Activated naive CD8-positive, alpha-beta T cell (primary cell): ENCODE data around the gene CYB5R3.
"Not testable (repeated sequence)": the region's sequence is repeated elsewhere in the genome, so short reads cannot be mapped to it uniquely, and the experiment has no call there.

ENCODE experiments used
- H3K27ac Mint-ChIP-seq: one replicate; pipeline ENCODE4 v1.8.0; 2021; ENCODE audit warnings: mixed read lengths
- H3K27me3 Mint-ChIP-seq: one replicate; pipeline ENCODE4 v1.8.0; 2021; ENCODE audit warnings: mixed read lengths
- H3K36me3 Mint-ChIP-seq: one replicate; pipeline ENCODE4 v1.8.0; 2021; ENCODE audit warnings: mixed read lengths
- H3K4me1 Mint-ChIP-seq: one replicate; pipeline ENCODE4 v1.8.0; 2021; ENCODE audit warnings: low read depth, mixed read lengths
- H3K4me3 Mint-ChIP-seq: one replicate; pipeline ENCODE4 v1.8.0; 2021; ENCODE audit warnings: mild to moderate bottlenecking, mixed read lengths
- H3K9me3 Mint-ChIP-seq: one replicate; pipeline ENCODE4 v1.8.0; 2021; ENCODE audit warnings: low read depth, mixed read lengths

The CYB5R3 gene

DNA sequence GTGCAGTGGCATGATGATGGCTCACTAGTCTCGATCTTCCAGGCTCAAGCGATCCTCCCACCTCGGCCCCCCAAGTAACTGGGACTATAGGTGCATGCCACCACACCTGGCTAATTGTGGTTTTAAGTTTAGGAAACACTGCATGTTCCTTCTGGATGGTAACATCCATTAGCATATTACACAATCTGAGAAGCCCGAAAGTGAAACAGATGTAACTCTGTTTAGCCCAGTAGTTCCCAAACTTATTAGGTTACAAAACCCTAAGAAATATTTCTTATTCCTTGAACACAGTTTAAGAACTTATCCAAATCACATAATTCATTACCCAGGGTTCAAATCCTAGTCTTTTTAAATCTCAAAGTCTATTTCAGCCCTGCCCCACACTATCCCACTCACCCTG is 62.8 kb downstream of the CYB5R3 start:
- Mint-ChIP-seq H3K36me3 (peaks cover 7% of the 10 kb centered on the region), H3K4me3 (no peak overlapping the region), H3K27me3 (no peaks in the 10 kb centered on the region), H3K4me1 (peaks cover 8% of the 10 kb centered on the region), H3K9me3 (no peaks in the 10 kb centered on the region), H3K27ac (no peak overlapping the region)

DNA sequence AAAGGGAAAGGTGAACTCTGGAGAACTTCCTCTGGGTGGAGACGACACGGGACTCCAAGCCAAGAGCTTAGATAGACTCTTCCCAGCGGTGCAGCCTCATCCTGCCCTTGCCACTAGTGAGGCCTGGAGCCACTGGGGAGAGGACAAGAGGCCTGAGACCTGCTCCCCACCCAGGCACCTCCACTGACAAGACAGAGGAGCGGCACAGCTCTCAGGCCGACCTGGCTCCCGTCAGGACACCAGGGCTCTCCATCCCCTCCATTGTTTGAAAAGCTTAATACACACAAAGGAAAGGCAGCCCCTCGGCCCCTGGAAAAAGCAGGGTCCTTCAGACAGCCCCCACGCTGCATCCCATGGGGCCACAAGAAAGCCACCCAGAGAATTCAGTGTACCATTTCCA is 64.1 kb downstream of the CYB5R3 start:
- H3K4me3 Mint-ChIP-seq: no peak overlapping the region
- no peak overlapping the region for H3K27ac Mint-ChIP-seq
- no peaks in the 10 kb centered on the region for H3K9me3 Mint-ChIP-seq
- peaks cover 9% of the 10 kb centered on the region for H3K4me1 Mint-ChIP-seq
- H3K27me3 Mint-ChIP-seq: no peaks in the 10 kb centered on the region
- peaks cover 11% of the 10 kb centered on the region for H3K36me3 Mint-ChIP-seq

DNA sequence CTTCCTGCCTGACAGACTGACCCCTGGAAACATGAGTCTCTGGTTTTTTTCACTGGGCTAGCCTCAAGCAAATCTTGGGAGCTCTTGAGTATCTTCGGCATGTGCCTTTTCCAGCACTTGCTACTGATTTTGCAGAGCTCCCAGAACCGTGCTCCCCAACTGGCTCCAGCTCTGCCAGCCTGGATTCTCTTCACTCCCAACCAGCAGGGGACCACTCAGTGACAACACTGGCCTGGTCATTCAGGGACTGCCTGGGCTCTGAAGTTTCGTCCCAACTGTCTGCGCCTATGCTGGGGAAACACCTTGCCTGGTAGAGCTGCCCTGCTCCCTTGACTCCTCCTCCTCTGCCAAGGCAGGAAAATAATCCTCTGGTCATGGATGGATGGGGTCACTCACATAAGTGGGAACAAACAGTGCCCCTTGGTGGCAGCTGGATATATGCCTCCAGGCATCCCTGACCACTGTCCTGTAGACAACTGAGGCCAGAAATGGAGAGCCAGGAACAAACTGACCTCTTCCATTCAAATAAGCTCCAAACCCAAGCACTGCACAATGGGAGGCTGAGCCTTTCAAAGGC is 64.7 kb downstream of the CYB5R3 start:
- Mint-ChIP-seq H3K27ac (no peak overlapping the region), H3K36me3 (peaks cover 11% of the 10 kb centered on the region), H3K9me3 (no peaks in the 10 kb centered on the region), H3K27me3 (no peaks in the 10 kb centered on the region), H3K4me3 (no peak overlapping the region), H3K4me1 (peaks cover 9% of the 10 kb centered on the region)

DNA sequence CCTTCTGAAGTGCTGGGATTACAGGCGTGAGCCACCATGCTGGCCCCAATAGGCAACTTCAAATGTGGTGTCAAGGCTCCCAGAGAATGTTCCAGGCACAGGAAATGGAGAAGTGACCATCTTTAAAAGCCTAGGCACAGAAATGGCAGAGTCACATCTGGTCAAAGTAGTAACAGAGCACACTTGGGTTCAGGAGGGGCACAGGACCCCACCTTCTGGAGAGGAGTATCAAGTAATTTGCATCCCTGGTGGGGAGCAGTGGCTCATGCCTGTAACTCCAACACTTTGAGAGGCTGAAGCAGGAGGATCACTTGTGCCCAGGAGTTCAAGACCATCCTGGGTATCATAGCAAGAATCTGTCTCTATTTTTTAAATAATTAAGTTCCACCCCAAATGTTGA is 66.2 kb downstream of the CYB5R3 start:
- Mint-ChIP-seq H3K27me3 (no peaks in the 10 kb centered on the region), H3K4me1 (peaks cover 9% of the 10 kb centered on the region), H3K36me3 (peaks cover 11% of the 10 kb centered on the region), H3K9me3 (no peaks in the 10 kb centered on the region), H3K4me3 (peak overlapping the region; percentile 91), H3K27ac (no peak overlapping the region)

DNA sequence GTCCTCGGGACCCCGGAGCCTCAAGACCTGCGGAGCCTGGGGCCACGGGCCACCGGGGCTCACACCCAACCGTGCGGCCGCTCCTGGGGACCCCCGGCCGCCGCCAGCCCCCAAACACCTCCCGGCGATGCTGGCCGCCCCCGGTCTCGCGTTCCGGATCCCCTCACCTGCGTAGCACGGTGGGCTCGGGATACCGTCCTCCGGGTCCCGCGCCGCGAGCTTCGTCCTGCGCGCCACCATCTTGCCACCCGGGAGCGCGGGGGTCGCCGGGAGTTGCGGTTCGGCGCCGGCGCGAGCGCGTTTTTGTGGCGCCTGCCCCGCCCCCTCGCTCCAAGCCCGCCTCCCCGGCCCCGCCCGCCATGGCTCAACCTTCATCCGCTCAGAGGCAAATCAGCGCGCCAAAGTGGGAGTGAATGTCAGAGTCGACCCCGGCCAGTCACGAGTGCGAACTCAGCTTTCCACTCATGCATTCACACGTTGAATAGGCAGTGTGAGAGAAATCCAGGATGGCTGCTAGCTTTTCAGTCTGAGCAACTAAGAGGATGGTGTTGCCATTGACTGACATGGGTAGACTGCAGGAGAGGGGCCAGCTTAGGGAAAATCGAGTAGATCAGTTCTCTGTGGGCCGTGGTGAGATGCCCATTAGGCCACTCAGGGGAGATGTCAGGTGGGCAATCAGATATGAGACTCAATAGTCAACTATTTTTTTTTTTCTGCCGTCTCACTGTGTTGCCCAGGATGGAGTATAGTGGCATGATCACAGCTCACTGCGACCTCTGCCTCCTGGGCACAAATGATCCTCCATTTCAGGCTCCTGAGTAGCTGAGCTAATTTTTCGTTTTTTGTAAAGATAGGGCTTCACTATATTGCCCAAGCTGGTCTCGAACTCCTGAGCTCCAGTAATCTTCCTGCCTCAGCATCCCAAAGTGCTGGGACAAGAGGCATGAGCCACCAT is 67.2 kb downstream of the CYB5R3 start:
- Mint-ChIP-seq H3K4me1 (peaks cover 9% of the 10 kb centered on the region), H3K4me3 (peak overlapping the region; percentile 97), H3K27me3 (no peaks in the 10 kb centered on the region), H3K27ac (peak overlapping the region; percentile 97), H3K9me3 (no peaks in the 10 kb centered on the region), H3K36me3 (peaks cover 8% of the 10 kb centered on the region)

DNA sequence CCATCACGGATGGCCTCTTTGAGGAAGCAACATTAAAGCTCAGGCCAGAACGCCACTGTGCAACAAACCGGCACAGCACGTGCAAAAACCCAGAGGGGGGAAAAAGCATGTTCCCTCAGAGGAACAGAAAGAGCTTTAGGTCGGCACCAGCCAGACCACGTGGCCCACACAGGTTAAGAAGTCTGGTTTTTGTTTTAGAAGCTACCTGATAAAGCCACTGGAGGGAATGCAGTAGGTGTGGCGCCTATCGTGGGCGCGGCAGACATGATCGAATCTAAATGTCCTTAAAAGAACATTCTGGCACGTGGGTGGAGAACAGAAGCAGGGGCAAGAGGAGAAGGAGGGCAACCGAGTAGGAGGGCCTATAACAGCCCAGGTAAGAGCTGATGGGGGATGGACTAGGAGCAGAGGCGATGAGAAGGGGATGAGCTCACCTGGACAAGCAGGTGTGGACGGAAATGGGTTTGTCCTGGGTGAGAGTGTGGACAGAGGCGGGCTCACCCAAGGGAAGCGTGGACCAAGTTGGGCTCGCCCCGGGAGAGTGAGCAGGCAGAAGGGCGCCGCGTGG is 67.9 kb downstream of the CYB5R3 start:
- H3K36me3 Mint-ChIP-seq, H3K27me3 Mint-ChIP-seq: not testable (repeated sequence)

DNA sequence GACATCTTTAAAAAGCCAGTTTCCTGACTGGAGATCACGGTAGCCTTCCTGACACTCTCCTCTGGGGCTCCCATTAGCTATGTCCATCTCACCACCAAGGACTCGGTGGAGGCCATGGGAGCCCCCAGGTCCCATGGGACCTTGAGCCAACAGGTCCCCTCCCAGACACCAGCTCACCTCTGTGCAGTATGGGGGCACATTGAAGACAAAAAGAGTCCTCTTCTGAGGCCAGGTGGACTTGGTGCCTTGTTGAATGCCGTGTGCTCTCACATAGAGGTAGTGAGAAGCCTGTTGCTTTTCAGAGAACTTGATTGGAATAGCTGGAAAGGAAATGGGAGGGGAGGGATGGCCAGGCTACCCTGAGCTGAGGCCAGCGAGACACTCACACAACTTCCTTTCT is 69.2 kb downstream of the CYB5R3 start:
- H3K27me3 Mint-ChIP-seq, H3K27ac Mint-ChIP-seq, H3K9me3 Mint-ChIP-seq, H3K4me1 Mint-ChIP-seq, H3K36me3 Mint-ChIP-seq: not testable (repeated sequence)
- H3K4me3 Mint-ChIP-seq: peak overlapping the region; percentile 61

More for the DNA sequence above, 67.9 kb downstream of the CYB5R3 start:
- Mint-ChIP-seq H3K27ac (peak overlapping the region; percentile 97), H3K4me3 (peak overlapping the region; percentile 97)
- not testable (repeated sequence) for H3K4me1 Mint-ChIP-seq, H3K9me3 Mint-ChIP-seq

DNA sequence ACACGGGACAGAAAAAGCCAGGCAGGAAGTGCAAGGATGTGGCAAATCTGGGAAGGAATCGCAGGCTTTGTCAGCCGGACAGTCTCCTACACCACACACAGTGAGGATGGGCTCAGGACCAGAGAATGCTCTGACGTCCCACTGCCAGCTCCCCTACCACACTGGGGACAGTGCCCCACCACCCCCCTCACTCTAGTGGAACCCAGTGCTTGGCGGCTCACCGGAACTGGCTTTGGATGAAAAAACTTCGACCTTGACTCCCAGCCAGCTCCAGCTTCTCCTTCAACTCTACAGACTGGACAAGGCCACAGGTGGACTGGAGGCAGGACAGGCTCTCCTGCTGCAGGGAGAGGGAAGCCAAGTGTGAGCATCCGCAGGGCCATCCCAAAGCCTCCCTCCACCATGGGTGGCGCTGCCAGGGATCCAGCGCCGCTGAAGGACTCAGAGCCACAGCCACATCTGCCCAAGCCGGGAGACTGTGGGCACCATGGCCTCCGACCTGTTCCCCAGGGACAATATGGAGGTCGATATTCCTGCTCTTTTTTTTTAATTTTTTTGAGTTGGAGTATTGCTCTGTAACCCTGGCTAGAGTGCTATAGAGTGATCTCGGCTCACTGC is 71.5 kb downstream of the CYB5R3 start:
- H3K9me3 Mint-ChIP-seq: no peaks in the 10 kb centered on the region
- H3K27me3 Mint-ChIP-seq: no peaks in the 10 kb centered on the region
- H3K36me3 Mint-ChIP-seq: peaks cover 6% of the 10 kb centered on the region
- no peak overlapping the region for H3K27ac Mint-ChIP-seq
- peaks cover 9% of the 10 kb centered on the region for H3K4me1 Mint-ChIP-seq
- H3K4me3 Mint-ChIP-seq: no peak overlapping the region

DNA sequence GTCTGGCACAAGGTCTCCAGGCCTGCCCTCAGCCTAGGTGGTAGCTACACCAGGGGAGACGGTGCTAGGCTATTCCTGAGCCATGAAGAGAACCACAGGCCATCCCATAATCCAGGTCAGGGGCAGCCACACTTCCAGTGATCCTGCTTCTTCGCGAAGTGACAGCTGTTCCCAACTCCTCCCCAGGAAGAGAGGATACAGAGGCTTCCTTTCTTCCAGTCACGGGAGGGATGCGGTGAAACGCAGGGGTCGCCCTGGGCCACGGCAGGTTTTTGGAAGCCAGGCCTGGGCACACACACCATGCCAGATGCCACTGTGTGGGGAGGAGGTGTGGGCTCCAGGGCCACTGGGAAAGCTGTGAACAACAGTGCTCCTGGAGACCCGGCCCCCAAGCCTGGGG is 72.1 kb downstream of the CYB5R3 start:
- H3K4me3 Mint-ChIP-seq, H3K9me3 Mint-ChIP-seq, H3K4me1 Mint-ChIP-seq, H3K27ac Mint-ChIP-seq, H3K27me3 Mint-ChIP-seq, H3K36me3 Mint-ChIP-seq: not testable (repeated sequence)

DNA sequence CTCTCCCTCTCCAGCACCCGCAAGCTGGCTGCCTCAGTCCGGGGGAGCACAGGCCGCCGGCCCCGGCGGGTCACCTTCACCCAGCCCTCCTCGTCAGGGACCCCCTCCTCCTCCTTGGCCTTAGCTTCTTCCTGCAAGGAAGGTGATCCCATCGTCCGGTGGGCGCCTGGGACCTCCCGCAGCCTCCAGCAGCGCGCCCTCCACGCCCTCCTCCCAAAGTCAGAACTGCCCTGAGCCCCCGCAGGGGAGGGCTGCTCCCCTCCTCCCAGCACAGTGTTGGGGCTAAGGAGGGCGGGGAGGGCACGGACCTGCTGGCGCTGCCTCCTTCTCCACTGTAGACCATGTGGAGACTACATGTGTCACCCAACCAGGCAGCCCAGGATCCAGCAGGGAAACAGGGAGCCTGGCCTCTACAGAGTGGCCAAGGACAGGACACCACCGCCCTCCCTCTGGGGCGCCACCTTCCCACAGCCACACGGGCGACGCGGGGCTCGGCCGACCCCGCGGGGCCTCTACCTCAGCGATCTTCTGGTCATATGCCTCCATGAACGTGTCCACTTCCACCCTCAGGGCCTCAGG is 73.1 kb downstream of the CYB5R3 start:
- H3K9me3 Mint-ChIP-seq, H3K4me1 Mint-ChIP-seq, H3K27ac Mint-ChIP-seq, H3K4me3 Mint-ChIP-seq, H3K27me3 Mint-ChIP-seq, H3K36me3 Mint-ChIP-seq: not testable (repeated sequence)

DNA sequence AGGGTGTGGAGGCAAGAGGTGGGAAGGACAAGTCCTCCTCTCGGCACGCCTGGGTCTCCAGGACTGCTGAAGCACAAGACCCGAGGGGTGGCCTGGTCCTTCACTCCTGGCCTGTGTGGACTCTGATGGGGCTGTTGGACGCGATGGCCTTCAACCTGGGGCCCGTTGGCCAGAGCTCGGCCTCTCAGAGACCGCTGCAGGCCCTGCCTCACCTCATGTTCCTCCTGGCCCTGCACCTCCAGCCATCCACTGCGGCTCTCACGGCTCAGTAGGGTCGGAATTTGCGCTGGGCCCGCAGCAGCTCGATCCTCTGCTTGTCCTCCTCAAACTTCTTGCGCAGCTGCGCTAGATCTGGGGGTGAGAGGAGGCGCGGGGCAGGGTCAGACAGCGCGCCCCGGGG is 74.7 kb downstream of the CYB5R3 start:
- not testable (repeated sequence) for H3K9me3 Mint-ChIP-seq, H3K27ac Mint-ChIP-seq, H3K4me1 Mint-ChIP-seq, H3K36me3 Mint-ChIP-seq, H3K27me3 Mint-ChIP-seq, H3K4me3 Mint-ChIP-seq

DNA sequence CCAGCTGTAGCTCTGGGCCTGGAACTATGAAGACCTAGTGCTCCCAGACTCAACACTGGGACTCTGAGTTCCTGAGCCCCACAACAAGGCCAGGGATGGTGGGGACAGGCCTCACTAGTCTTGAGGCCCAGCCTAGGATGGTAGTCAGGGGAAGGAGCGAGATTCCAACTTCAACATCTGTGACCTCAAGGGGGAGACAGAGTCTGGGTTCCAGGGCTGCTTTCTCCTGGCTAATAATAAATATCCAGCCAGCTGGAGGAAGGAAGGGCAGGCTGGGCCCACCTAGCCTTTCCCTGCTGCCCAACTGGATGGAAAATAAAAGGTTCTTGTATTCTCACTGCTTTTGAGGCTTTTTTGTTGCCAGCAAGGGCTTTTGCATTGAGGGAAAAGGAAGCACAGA is 75.1 kb downstream of the CYB5R3 start:
- H3K27me3 Mint-ChIP-seq, H3K4me3 Mint-ChIP-seq, H3K9me3 Mint-ChIP-seq, H3K27ac Mint-ChIP-seq, H3K36me3 Mint-ChIP-seq, H3K4me1 Mint-ChIP-seq: not testable (repeated sequence)

DNA sequence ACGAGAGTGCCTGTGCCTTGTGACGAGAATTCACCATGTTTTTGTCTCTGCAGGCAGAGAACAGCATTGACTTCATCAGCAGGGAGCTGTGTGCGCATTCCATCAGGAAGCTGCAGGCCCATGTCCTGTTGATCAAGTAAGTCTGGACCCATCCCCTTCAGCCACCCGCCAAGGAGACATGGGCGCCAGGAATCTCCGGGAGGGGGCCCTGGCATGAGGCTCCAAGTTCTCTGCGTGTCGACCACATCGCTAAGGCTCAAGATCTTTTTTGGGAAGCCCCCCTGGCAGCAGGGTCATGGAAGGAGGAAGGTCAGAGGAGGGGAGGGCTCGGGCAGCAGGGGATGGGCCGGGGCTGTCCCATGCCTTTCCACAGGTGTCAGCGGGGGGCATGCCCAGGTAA is 78.1 kb downstream of the CYB5R3 start:
- H3K27ac Mint-ChIP-seq, H3K4me1 Mint-ChIP-seq, H3K9me3 Mint-ChIP-seq, H3K4me3 Mint-ChIP-seq, H3K36me3 Mint-ChIP-seq, H3K27me3 Mint-ChIP-seq: not testable (repeated sequence)

DNA sequence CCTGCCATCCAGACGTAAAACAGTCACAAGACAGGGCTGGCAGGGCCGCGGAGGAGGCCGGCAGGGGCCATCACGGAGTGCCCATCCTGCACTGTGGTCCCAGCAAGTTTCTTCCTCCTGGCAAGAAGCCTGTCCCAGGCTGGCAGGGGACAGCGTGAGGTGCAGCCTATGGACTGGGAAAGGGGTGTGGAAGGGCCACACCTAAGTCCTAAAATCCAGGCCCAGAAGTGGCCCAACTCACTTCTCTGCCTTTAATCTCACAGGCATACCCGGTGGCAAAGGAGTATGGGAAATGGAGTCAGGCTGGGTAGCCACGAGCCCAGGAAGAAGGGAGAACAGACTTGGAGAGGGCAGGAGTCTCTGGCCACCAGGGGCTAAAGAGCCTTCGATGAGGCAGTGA is 78.6 kb downstream of the CYB5R3 start:
- not testable (repeated sequence) for H3K36me3 Mint-ChIP-seq, H3K9me3 Mint-ChIP-seq, H3K4me3 Mint-ChIP-seq, H3K4me1 Mint-ChIP-seq, H3K27me3 Mint-ChIP-seq
- peak overlapping the region; percentile 6 for H3K27ac Mint-ChIP-seq

DNA sequence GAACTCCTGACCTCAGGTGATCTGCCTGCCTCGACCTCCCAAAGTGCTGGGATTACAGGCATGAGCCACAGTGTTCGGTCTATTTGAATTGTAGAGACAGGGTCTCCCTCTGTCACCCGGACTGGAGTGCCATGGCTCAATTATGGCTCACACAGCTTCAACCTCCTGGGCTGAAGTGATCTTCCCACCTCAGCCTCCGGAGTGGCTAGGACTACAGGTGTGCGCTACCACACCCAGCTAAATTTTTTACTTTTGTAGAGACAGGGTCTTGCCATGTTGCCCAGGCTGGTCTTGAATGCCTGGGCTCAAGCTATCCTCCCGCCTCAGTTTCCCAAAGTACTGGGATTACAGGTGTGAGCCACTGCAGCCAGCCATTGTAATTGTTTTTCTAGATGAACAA is 81.2 kb downstream of the CYB5R3 start:
- H3K27me3 Mint-ChIP-seq, H3K36me3 Mint-ChIP-seq, H3K4me3 Mint-ChIP-seq, H3K4me1 Mint-ChIP-seq, H3K9me3 Mint-ChIP-seq, H3K27ac Mint-ChIP-seq: not testable (repeated sequence)
